Measurements from ENCODE around the gene SCAMP4.
A peak's percentile ranks its signal among the peaks of the same experiment; 100 is the strongest.
"Not testable (repeated sequence)": the region's sequence is repeated elsewhere in the genome, so short reads cannot be mapped to it uniquely, and the experiment has no call there.

Gene SCAMP4

GRCh38 chr19:1865172-1866010 lies 39.8 kb upstream of the SCAMP4 start:
- no peak for DNase-seq (ENCODE audit: extremely low read depth in 1 of 2, low read depth in 1 of 2)

- no peak for DNase-seq (ENCODE audit: extremely low read depth in 1 of 2, low read depth in 1 of 2)
Observed at GRCh38 chr19:1866693-1867348, 38.4 kb upstream of the SCAMP4 start.

- DNase-seq (ENCODE audit: extremely low read depth in 1 of 2, low read depth in 1 of 2) = no peak
Observed at GRCh38 chr19:1867349-1867724, 37.9 kb upstream of the SCAMP4 start.

DNA sequence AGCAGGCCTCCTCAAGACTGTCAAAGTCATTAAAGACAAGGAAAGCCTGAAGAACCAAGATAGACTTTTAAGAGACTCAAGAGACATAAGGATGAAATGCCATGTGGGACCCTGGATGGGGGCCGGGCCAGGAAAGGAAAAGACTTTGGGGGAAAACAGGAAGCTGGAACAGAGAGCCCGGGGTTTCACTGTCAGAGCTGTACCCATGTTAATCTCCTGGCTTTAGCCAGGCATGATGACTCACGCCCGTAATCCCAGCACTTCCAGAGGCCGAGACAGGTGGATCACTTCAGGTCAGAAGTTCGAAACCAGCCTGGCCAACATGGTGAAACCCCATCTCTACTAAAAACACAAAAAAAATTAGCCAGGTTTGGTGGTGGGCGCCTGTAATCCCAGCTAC lies 36.2 kb upstream of the SCAMP4 start:
- no peak for DNase-seq (ENCODE audit: extremely low read depth in 1 of 2, low read depth in 1 of 2)

- DNase-seq (ENCODE audit: extremely low read depth in 1 of 2, low read depth in 1 of 2) = no peak
Observed at GRCh38 chr19:1871140-1871597, 34.0 kb upstream of the SCAMP4 start.

GRCh38 chr19:1871630-1872029 lies 33.6 kb upstream of the SCAMP4 start:
- DNase-seq (ENCODE audit: extremely low read depth in 1 of 2, low read depth in 1 of 2) = no peak

DNA sequence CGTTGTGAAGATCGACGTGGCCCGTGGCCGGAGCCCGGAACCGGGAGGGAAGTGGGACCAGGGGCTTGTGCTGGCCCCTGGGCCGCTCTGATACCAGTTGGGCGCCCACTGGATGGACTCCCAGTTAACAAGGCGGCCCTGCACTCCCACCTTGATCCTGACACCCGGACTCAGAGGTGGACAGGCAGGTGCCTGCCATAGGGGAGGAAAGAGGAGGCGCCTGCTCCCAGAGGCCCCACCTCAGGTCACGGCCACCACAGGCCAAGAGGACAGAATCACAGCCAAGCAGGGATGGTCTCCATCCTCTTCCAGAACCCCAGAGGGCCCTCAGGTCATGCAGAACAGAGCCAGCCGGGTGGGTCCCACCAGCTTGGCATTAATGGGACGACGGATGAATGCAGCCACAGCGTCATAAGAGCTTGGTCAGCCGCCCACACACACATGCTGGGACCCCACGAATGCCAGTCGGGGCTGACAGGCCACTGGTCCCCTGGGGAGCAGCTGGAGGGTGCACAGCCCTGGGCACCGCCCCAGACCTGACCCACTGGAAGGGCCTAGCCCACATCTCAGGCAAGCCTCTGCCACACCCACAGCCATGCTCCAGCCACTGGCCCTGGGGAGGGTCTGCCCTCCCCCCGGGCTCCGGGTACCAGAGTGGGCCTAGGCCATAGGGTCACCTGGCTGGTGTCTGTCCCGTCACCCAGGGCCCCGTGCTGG lies 32.2 kb upstream of the SCAMP4 start:
- no peak for DNase-seq (ENCODE audit: extremely low read depth in 1 of 2, low read depth in 1 of 2)

- no peak for DNase-seq (ENCODE audit: extremely low read depth in 1 of 2, low read depth in 1 of 2)
Observed at GRCh38 chr19:1873524-1874473, 31.4 kb upstream of the SCAMP4 start.

GRCh38 chr19:1874554-1875185 lies 30.5 kb upstream of the SCAMP4 start:
- DNase-seq (ENCODE audit: extremely low read depth in 1 of 2, low read depth in 1 of 2) = no peak

GRCh38 chr19:1875265-1875645 lies 29.9 kb upstream of the SCAMP4 start:
- DNase-seq (ENCODE audit: extremely low read depth in 1 of 2, low read depth in 1 of 2) = not testable (repeated sequence)

DNA sequence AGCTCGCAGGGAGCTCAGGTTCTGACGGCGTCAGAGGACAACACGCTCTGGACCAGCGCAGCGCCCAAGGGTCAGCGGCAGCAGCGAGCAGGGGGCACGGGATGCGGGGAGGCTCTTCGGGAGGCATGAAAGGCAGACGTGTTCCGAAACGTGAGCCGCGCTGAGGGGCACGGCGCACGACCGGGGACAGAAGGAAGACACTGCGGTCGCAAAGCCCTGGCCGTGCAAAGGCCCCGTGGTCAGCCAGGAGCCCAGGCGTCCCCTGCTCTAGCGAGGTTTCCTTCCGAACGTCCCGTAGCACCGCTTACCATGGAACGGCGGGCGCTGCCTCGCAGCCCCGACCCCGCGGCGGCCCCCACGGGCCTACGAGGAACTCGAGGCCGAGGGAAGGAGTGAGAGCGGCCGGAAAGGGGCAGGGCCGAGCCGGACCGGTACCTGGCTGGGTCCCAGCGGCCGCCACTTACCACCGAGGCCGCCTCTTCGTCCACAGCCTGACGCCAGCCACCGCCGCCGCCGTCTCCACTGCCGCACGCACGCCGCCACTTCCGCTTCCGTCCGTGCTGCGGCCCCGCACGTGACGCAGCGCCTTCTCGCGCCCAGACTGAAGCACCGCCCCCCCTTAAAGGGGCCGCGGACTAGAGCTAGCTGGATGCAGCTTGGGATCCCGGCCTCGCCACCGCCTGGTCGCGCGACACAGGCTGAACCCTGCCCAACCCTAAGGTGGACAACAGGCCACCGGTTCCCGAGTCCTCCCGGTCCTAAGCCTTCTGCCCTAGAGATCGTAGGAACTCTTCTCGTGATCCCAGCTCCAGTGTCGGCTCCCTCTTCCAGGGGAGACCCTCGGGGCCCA lies 29.3 kb upstream of the SCAMP4 start:
- DNase-seq (ENCODE audit: extremely low read depth in 1 of 2, low read depth in 1 of 2) = peak in 1 of 2 donors; percentile 77

- not testable (repeated sequence) for DNase-seq (ENCODE audit: extremely low read depth in 1 of 2, low read depth in 1 of 2)
Observed at GRCh38 chr19:1876496-1877279, 28.5 kb upstream of the SCAMP4 start.

DNA sequence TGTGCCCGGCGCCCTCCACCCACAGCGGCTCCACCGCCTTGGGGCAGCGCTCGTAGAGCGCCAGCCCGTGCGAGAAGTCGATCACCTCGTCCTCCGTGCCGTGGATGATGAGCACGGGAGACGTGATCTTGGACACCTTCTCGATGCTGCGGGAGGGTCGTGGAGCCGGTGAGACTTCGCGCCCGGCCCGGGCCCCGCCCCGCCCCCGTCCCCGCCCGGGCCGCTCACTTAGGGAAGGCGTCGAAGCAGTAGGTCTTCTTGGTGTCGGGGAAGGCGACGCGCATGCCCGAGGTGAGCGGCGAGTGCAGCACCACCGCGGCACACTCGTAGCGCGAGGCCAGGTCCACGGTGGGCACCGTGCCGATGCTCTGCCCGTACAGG lies 27.9 kb upstream of the SCAMP4 start:
- DNase-seq (ENCODE audit: extremely low read depth in 1 of 2, low read depth in 1 of 2) = not testable (repeated sequence)

- not testable (repeated sequence) for DNase-seq (ENCODE audit: extremely low read depth in 1 of 2, low read depth in 1 of 2)
Observed at GRCh38 chr19:1878583-1878982, 26.6 kb upstream of the SCAMP4 start.

DNA sequence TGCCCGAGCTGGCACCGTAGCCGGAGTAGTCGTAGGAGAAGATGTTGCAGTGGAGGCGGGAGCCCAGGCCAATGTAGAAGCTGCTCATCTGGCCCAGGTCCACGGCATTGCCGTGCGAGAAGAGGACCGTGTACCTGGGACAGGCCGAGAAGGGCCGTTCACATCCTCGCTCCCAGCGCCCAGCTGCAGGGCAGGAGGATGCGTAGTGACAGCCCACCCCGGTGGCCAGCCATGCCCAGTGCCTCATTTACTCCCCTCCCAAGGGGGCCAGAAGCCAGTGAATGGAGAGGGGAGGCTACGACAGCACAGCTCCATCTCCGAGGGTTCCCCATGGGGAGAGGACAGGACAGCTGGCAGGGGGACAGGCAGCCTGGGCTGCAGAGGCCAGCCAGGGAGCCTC lies 25.2 kb upstream of the SCAMP4 start:
- not testable (repeated sequence) for DNase-seq (ENCODE audit: extremely low read depth in 1 of 2, low read depth in 1 of 2)

DNA sequence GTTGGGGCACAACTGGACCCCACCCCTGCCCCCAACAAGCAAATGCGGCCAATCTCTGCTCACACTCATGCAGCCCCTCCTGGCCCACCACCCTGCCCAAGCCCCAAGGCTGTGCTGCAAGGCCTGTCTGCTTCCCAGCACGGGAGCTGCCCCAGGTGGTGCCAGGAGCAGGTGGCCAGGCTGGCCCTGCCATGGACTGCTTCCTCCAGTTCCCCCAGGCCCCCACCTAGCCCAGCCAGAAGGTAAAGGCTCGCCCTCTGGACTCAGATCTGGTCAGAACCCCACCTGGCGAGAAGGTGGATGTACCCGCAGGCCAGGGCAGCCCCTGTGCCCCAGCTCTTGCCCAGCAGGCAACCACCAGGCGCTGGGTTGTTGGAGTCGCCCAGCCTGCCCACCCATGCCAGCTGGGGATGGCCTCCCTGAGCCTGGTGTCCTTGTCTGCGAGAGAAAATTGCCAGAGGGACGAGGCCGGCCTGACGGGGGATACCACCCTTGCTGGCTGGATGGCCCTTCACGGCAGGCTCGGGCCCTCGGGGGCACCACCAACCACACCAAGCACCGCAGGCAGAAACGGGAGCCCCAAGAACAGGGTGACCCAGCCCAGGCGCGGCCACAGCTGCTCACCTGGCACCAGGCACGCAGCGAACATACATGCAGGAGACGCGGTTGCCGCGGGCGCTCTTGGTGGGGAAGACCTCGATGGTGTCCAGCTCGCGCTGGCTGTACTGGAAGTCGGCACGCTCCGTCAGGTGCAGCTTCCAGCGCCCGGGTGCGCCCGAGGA lies 24.4 kb upstream of the SCAMP4 start:
- no peak for DNase-seq (ENCODE audit: extremely low read depth in 1 of 2, low read depth in 1 of 2)

GRCh38 chr19:1881393-1882088 lies 23.7 kb upstream of the SCAMP4 start:
- not testable (repeated sequence) for DNase-seq (ENCODE audit: extremely low read depth in 1 of 2, low read depth in 1 of 2)

Data from activated CD8-positive, alpha-beta memory T cell treated with anti-CD3 and anti-CD28 coated beads for 1 hour (primary cell).